Hematopoietic multipotent progenitor cell treated with erythropoietin and hydrocortisone succinate and interleukin-3 and kit ligand, for 17 days (in vitro differentiated cells): ENCODE results near the gene TIMP1.
A peak's percentile ranks its signal among the peaks of the same experiment; 100 is the strongest.

Source experiments
- DNase-seq: peaks from one replicate; pipeline ENCODE4 v3.0.0-alpha.2; 2015; ENCODE audit warnings: low spot score

The TIMP1 gene

DNA sequence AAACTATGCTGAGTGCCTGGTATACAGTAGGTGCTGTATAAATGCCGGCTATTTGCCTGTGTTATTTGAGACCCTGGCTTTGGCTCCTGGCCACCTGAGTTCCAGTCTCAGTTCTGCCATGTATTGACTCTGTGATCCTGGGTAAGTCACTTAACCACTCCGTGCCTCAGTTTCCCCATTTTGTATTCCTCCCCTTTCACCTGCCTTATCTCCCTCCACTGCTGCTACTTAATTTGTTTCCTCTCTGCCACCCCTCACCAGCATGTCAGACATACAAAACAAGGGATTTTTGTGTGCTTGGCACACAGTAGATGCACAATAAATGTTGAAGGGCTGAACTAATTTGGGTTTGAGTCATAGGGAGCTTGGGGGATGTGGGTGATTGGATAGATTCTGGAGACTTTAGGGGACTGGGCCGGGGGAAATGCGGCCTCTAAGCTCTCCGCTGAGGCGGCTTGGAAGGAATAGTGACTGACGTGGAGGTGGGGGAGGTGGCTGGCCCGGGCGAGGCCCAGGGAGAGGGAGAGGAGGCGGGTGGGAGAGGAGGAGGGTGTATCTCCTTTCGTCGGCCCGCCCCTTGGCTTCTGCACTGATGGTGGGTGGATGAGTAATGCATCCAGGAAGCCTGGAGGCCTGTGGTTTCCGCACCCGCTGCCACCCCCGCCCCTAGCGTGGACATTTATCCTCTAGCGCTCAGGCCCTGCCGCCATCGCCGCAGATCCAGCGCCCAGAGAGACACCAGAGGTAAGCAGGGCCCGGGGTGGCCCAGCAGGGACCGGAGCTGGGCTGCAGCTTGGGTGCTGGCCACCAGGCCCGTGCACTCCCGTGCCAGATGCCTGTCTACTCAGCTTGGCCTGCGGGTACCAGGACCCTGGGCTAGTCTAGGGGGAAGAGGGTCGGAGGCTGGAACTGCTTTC is at the start of gene TIMP1:
TIMP1 (plus strand) TSS at position 706 of the 917 bp plus-strand sequence. CDS start 980 bp downstream, outside the sequence.
- DNase-seq = peak; percentile 67

- no peak for DNase-seq
Measured at GRCh38 chrX:47539860-47540259, 42.4 kb upstream of the TIMP1 start.

DNA sequence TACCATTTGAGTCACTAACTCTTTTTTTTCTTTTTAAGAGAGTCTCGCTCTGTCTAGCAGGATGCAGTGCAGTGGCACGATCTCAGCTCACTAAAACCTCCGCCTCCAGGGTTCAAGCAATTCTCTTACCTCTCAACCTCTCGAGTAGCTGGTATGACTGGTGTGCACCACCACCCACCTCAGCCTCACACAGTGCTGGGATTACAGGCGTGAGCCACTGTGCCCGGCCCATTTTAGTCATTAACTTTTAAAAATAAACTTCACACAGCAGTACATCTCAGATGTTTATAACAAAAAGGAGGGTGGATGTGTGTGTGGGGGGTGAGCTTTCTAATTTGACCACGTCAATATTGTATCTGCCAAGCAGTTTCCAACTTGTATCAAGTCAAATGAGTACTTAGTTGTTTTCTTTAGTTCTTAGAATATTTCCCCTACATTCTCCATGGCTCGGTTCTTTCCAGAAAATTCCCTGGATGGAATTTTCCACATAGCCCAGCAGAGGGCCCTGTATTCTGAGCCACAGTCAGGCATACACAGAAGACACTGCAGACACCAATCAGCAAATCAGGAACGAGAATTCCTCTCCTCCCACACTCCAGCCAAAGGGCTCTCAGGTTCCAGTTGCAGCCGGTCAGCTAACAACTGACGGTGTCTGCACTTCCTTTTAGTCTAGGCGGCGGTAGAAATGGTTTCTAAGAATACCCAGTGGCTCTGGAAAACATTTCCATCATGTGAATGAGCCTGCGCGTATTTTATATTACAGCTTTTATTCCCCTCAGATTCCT is 41.3 kb upstream of the TIMP1 start:
- peak; percentile 38 for DNase-seq

DNA sequence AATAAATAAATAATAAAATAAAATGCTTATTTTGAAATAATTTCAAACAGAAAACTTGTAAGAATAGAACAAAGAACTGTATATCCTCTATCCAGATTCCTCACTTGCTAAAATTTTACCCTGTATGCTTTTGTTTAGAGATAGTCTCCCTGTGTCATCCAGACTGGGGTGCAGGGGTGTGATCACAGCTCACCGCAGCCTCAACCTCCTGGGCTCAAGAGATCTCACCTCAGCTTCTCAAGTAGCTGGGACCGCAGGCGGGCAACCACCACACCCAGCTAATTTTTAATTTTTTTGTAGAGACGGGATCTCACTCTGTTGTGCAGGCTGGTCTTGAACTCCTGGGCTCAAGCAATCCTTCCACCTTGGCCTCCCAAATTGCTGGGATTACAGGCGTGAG is 38.7 kb upstream of the TIMP1 start:
- DNase-seq = no peak

- DNase-seq = peak; percentile 87
Measured at GRCh38 chrX:47556045-47556623, 26.1 kb upstream of the TIMP1 start.

DNA sequence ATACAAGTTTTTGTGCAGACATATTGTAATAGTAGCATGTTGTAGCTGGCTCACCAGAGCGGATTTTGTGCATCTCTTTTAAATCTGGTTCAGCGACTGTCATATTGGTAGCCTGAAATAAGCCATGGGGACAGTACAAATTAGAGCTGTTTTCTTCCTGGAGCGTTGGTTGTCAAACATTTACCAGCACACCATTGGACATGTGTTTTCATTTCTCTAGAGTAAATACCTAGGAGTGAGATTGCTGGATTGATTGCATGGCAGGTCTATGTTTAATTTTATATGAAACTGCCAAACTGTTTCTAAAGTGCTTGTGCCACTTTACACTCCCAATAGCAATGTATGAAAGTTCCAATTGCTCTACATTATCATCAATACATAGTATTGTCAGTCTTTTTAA is 23.8 kb upstream of the TIMP1 start:
- no peak for DNase-seq

- DNase-seq = peak; percentile 28
Measured at GRCh38 chrX:47560179-47560933, 21.9 kb upstream of the TIMP1 start.

DNA sequence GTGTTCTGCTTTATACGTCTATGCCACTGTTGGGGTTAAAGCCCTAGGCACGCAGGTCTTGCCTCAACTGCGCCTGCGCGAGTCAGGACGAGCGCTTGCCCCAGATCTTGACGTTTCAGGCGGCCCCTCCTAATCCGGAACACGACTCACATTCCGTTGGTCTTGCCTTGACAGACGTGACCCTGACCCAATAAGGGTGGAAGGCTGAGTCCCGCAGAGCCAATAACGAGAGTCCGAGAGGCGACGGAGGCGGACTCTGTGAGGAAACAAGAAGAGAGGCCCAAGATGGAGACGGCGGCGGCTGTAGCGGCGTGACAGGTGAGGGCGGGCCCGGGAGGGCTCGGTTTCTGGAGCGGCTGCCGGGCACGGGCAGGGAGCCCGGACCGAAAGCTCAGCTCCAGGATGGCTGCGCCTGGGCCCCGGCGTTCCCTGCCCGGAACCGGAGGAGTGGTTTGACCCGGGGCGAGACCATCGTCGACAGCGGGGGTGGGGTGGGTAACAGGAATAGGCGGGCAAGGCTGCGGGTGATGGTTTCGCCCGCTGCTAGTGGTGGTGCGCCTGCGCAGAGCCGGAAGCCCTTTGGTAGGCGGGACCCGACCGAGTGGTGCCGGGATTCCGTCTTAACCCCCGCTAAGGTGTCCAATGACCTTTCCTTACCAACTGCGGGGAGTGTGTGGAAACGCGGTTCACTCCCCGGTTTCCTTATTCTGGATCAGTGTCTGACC is 21.1 kb upstream of the TIMP1 start, which contains the start of gene ARAF:
ARAF (plus strand) TSS at position 272 of the 725 bp plus-strand sequence. CDS start 1,763 bp downstream, outside the sequence.
- peak; percentile 99 for DNase-seq

DNA sequence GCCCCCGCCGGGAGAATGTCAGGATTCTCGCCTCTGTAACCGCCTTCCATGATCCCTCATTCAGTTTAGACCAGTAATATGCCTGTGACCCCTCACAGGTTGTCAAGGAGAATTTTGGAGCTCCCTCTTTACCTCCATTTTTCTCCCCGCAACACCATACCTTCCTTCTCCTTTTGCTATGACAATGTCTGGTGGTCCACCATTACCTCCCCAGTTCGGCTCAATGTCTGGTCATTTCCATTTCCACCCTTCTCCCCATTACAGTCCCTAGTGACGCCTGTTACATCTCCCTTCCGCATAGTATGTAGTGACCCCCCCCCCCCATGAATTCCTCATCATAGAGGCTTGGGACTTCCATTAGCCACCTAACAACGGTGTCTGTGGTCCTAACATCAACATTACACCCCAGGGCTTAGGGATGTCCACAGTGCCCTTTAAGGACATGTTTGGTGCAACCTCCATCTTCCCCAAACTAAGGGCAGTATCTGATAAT is 20.5 kb upstream of the TIMP1 start:
- no peak for DNase-seq

GRCh38 chrX:47562615-47563243 is 19.5 kb upstream of the TIMP1 start:
- DNase-seq = peak; percentile 48

DNA sequence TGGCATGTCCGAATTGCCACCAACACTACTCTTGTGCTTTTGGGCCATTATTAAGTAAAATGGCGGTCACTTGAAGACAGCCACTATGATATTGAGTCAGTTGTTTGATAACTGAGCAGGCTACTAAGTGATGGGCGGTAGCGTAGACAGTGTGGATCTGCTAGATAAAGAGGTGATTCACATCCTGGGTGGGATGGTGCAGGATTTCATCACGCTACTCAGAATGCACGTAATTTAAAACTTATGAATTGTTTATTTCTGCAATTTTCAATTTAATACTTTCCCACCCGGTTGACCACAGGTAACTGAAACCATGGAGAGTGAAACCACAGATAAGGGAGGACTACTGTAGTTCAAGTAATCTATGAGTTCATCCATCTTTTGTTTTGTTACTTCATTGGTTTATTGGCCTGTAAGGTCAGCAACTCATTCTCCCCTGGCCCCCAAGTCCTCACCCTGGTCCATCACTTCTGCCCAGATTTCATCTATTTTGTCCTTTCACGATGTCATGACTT is 18.4 kb upstream of the TIMP1 start:
- peak; percentile 45 for DNase-seq

GRCh38 chrX:47564438-47565085 is 17.7 kb upstream of the TIMP1 start:
- no peak for DNase-seq

- DNase-seq = no peak
Measured at GRCh38 chrX:47566841-47567240, 15.4 kb upstream of the TIMP1 start.

GRCh38 chrX:47568656-47569295 is 13.5 kb upstream of the TIMP1 start:
- peak; percentile 43 for DNase-seq

DNA sequence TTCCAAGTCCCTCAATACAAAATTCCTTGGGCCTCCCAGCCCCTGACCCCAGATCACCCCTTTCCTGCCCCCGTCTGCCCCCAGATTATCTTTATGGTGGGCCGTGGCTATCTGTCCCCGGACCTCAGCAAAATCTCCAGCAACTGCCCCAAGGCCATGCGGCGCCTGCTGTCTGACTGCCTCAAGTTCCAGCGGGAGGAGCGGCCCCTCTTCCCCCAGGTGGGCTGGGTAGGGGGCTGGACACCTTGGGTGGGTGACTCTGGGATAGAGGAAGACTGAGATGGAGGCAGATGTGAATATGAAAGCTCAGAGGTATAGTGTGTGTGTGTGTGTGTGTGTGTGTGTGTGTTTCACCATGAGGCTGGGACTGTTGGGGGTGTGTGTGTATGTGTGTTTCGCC is 11.4 kb upstream of the TIMP1 start:
- no peak for DNase-seq

DNA sequence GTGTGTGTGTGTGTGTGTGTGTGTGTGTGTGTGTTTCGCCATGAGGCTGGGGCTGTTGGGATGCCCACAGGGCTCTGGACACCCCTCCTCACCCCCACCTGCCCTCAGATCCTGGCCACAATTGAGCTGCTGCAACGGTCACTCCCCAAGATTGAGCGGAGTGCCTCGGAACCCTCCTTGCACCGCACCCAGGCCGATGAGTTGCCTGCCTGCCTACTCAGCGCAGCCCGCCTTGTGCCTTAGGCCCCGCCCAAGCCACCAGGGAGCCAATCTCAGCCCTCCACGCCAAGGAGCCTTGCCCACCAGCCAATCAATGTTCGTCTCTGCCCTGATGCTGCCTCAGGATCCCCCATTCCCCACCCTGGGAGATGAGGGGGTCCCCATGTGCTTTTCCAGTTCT is 11.0 kb upstream of the TIMP1 start:
- DNase-seq = no peak

GRCh38 chrX:47571896-47572295 is 10.3 kb upstream of the TIMP1 start:
- DNase-seq = no peak

DNA sequence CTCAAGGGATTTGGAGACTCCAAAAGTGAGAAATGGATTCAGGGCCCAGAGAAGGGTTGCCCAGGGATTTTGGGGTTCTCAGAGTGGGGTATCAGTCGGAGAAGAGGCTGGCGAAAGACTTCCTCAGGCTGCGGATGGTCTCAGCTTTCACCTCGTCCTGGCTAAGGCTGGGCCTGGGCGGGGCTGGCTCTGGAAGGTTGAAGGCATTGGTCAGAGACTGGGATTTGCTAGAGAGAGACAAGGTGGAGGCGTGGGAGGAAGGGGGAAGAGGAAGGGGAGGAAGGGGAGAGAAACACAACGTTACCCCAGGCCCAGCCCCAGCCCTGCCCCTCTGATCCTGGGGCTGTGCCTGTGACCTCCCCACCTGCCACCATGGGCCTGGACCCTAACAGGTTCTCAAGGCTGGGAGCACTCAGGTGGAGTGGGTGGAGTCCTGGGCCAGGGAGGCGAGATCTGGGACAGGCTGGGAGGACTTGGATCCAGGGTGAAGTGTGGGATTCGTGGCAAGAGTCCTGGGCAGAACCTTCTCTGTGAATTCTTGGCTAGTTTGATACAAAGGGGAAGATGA is 9.4 kb upstream of the TIMP1 start:
- DNase-seq = no peak
